DMS53 treated with DMSO at 0.1 percent for 48 hours (cell line): ENCODE measurements around the gene TANGO6.

Experiments used
- DNase-seq: peaks from one replicate; lab custom pipeline; 2025; ENCODE audit not compliant: unreplicated experiment; lab: John Stamatoyannopoulos, UW

Gene TANGO6

GRCh38 chr16:68843482-68844210 lies at the start of gene TANGO6:
TSS of gene TANGO6 (plus strand) at chr16:68843531. CDS start at chr16:68843618, 87 bp downstream.
- DNase-seq = peak; percentile 28

DNA sequence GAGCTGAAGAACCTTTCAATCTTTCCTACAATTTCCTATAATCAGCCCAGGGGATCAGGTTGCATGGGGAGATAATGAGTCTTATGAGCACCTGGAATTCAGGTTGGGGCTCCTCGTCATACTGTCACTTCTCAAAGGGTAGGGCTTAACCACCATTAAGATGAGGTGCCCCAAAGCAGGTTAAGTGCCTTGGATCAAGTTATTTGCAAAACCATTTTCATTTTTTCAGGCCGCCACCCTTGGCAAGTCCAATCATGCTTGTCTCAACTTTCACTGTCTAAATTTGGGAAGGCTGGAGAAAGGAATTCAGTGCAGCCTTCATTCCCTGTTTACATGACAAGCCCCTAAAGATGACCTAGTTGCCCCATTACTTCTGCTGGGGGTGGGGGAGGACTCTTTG lies 44.9 kb upstream of the TANGO6 start:
- DNase-seq = no peak

DNA sequence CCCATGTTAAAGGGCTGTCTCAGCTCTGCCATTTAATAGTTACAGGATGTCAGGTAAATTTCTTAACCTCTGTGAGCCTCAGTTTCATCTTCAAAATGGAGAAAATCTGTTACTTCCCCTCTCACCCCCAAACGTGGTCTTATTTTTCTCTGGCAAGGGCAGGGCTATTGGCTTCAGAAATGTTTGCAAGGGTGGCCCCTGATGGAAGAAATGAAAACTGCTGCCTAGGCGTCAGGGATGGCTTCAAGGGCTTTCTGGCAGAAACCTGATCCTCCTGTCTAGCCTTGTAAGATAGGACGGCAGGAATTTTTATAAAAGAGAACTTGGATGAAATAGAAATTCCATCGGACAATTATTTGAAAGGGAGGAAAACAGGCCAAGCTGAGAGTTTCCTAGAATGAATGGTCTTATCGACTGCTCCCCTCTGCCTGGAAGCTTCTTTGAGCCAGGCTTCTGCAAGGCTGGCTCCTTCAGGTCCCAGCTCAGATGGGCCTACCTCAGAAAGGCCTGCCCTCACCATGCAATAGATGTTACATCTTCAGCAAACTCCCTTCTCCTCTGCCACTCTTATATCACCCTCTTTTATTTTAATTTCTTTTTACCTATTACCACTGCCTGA lies 43.0 kb upstream of the TANGO6 start:
- DNase-seq = peak; percentile 35

DNA sequence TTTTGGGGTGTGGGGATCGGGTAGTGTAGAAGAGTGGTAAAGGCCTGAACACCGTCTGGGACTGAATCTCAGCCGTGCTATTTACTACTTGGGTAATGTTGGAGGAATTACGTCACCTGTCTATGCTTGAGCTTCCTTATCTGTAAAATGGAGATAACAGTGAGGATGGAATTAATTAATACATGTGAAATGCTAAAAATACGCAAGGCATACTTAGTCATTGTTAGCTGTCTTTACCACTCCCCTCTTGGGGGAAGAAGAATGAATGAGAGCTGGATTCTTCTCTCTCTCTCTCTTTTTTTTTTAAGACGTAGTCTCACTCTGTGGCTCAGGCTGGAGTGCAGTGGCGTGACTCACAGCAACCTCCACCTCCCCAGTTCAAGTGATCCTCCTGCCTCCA lies 41.1 kb upstream of the TANGO6 start:
- DNase-seq = no peak

DNA sequence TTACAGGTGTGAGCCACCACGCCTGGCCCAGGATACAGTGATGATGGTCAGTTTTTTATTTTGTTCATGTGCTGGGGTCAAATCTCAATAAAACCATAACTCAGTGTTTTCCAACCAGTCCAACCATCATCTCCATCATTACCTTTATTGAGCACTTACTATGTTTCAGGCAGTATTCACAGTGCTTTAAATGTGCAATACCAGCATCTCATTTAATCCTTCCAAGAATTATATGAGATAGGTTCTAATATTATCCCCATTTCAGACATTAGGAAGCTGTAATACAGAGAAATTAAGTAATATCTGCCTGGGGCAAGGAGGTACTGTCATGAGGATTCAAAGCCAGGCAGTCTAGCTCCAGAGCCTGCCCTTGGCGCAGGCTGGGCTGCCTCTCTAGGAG lies 36.9 kb upstream of the TANGO6 start:
- no peak for DNase-seq

- no peak for DNase-seq
Observed at GRCh38 chr16:68806981-68807380, 36.4 kb upstream of the TANGO6 start.

GRCh38 chr16:68814516-68814915 lies 28.8 kb upstream of the TANGO6 start:
- no peak for DNase-seq

GRCh38 chr16:68823401-68824135 lies 19.8 kb upstream of the TANGO6 start:
- DNase-seq = no peak

- DNase-seq = no peak
Observed at GRCh38 chr16:68825427-68825826, 17.9 kb upstream of the TANGO6 start.

- DNase-seq = no peak
Observed at GRCh38 chr16:68826652-68827051, 16.7 kb upstream of the TANGO6 start.

GRCh38 chr16:68833251-68833650 lies 10.1 kb upstream of the TANGO6 start:
- no peak for DNase-seq

DNA sequence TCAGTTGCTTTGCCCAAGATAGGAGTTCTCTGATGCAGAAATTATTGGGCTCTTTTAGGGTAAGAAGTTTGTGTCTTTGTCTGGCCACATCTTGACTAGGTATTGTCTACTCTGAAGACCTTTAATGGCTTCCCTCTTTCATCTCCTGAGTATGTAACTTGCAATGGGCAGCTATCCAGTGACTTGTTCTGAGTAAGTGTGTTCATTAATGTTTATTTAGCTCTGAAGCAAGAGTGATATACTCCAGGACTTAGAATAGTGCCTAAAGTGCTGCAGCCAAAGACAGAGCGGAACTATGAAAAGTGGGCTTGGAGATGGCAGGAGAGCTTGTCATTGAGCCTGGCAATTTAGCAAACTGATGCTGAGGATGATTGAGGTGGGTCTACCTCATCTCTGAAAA lies 8.8 kb upstream of the TANGO6 start:
- DNase-seq = no peak

GRCh38 chr16:68835970-68836369 lies 7.4 kb upstream of the TANGO6 start:
- no peak for DNase-seq

DNA sequence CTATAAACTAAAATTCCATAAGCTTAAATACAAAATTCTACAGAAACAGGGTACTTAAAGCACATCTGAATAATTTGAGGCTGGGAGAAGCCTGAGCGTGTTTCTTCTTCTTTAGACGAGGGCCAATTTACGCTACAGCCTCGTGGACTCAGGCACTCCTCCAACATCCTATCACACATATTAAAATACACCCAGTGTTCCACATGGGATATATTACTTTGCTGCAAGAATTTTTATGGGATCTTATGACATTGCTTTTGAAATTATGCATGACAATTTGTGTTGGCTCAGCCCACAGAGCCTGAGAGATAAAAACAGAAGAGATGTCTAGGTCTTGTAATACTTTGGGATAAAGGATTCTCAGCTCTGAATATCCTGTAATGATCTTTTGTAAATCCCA lies 3.5 kb upstream of the TANGO6 start:
- DNase-seq = no peak

- DNase-seq = peak; percentile 43
Observed at GRCh38 chr16:68842964-68843481, 308 bp upstream of the TANGO6 start.

DNA sequence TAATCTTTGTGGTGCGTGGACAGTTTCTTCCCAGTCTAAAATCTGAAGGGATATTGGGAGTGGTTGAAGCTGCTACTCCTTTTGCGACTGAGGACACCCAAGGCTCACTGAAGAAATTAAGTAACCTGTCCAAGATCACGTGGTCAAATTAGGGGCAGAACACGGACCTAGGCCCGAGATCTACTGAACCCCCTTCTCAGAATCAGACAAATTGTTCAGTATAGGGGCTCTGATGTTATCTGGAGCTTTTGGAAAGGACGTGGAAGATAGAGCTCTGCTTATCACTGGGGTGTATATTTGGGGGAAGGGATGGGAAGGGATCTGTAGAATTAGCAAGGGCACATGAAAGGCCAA lies 857 bp downstream of the TANGO6 start:
- DNase-seq = no peak

- DNase-seq = no peak
Observed at GRCh38 chr16:68848786-68849185, 5.5 kb downstream of the TANGO6 start.

DNA sequence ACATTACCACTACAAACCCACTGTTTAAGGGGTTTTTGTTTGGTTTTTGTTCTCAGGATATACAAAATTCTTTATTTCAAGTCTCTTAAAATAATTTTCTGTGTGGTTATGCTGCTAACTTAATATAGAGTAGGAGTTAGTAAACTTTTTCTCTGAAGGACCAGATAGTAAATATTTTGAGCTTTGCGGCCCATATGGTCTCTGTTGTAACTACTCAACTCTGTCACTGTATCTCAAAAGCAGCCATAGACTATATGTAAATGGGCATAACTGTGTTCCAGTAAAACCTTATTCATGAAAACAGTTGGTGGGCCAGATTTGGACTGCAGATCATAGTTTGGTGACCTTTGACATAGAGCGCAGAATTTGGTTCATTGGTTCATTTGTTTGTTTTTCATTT lies 7.2 kb downstream of the TANGO6 start:
- no peak for DNase-seq

- DNase-seq = no peak
Observed at GRCh38 chr16:68851601-68852000, 8.3 kb downstream of the TANGO6 start.

DNA sequence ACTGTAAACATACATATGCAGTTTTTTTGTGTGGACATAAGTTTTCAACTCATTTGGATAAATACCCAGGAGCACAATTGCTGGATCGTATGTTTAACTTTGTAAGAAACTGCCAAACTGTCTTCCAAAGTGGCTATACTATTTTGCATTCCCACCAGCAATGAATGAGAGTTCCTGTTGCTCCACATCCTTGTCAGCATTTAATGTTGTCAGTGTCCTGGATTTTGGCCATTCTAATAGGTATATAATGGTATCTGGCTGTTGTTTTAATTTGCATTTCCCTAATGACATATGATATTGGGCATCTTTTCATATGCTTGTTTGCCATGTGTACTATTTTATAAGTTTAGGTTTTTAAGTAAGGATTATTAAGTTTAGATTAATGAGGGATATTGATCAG lies 14.1 kb downstream of the TANGO6 start:
- DNase-seq = no peak

DNA sequence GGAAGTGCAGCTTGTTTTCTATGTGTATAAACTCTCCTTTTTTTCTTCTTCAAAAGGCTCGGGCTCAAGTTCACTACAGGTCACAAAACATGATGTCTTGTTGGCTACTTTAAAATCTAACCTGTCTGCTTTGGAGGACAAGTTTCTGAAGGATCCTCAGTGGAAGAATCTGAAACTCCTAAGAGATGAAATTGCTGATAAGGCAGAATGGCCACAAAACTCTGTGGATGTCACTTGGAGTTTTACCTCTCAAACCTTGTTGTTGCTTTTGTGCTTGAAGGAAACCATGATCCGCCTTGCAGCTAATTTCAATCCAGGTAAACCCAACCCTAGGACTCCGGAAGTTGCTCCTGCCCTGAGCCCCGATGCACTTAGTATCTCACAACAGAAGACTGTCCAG lies 16.5 kb downstream of the TANGO6 start:
- no peak for DNase-seq
